Adrenal gland (tissue), 5 donors: ENCODE data around the gene SASH1.

Experiments used
- POLR2A ChIP-seq, 2 donors: fragments of 450-650 bp; IDR thresholded peaks; one replicate each; pipeline ENCODE4 v1.6.1; 2017; ENCODE audit warnings: antibody characterized with exemption in 2 of 2, mild to moderate bottlenecking in 2 of 2, moderate library complexity in 1 of 2
- TF ChIP-seq, protein P1 (sequence below), 6 experiments: fragments of 450-650 bp in 4 of 6; fragments of 200-600 bp in 2 of 6; sonication (generic) in 1 of 6; IDR thresholded peaks; 1 replicate in 5 of 6; 2 replicates in 1 of 6; pipeline versions ENCODE4 v1.5.1 to v1.8.0; 2016 to 2021; ENCODE audit warnings: antibody characterized with exemption in 6 of 6, mild to moderate bottlenecking in 2 of 6, moderate library complexity in 1 of 6
- donor health status: DM: no; HTN: no; CAD: no.

DNA sequence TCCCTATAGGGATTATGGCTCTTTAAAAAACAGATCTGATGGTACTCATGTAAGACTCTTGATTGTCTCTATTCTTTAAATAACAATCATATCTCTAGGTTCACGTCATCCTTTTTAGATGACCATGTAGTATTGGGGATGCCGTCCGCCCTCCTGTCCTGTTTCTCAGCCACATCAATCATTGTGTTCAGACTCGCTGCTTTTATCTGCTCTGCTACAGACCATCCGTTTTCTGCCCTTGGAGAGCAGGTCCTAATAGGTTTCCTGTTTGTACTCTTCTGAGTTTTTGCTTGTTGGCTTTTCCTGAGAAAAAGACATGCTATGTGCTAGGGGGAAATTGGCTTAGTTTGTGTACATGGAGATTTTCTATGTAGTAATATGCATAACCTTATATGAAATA is 76.8 kb downstream of the SASH1 start:
- TF ChIP-seq, protein P1, sequence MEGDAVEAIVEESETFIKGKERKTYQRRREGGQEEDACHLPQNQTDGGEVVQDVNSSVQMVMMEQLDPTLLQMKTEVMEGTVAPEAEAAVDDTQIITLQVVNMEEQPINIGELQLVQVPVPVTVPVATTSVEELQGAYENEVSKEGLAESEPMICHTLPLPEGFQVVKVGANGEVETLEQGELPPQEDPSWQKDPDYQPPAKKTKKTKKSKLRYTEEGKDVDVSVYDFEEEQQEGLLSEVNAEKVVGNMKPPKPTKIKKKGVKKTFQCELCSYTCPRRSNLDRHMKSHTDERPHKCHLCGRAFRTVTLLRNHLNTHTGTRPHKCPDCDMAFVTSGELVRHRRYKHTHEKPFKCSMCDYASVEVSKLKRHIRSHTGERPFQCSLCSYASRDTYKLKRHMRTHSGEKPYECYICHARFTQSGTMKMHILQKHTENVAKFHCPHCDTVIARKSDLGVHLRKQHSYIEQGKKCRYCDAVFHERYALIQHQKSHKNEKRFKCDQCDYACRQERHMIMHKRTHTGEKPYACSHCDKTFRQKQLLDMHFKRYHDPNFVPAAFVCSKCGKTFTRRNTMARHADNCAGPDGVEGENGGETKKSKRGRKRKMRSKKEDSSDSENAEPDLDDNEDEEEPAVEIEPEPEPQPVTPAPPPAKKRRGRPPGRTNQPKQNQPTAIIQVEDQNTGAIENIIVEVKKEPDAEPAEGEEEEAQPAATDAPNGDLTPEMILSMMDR (IDR thresholded peaks at IDR 0.05), result no peak
- no peak for TF ChIP-seq POLR2A (IDR thresholded peaks at IDR 0.05)
